NCI-H2171 (cell line): ENCODE data around the gene FBXL20.

Source experiments
- DNase-seq: peaks from one replicate; lab custom pipeline; 2025; lab: John Stamatoyannopoulos, UW

The FBXL20 gene

GRCh38 chr17:39246274-39246673 lies 155.2 kb downstream of the FBXL20 start:
- DNase-seq, result no peak

DNA sequence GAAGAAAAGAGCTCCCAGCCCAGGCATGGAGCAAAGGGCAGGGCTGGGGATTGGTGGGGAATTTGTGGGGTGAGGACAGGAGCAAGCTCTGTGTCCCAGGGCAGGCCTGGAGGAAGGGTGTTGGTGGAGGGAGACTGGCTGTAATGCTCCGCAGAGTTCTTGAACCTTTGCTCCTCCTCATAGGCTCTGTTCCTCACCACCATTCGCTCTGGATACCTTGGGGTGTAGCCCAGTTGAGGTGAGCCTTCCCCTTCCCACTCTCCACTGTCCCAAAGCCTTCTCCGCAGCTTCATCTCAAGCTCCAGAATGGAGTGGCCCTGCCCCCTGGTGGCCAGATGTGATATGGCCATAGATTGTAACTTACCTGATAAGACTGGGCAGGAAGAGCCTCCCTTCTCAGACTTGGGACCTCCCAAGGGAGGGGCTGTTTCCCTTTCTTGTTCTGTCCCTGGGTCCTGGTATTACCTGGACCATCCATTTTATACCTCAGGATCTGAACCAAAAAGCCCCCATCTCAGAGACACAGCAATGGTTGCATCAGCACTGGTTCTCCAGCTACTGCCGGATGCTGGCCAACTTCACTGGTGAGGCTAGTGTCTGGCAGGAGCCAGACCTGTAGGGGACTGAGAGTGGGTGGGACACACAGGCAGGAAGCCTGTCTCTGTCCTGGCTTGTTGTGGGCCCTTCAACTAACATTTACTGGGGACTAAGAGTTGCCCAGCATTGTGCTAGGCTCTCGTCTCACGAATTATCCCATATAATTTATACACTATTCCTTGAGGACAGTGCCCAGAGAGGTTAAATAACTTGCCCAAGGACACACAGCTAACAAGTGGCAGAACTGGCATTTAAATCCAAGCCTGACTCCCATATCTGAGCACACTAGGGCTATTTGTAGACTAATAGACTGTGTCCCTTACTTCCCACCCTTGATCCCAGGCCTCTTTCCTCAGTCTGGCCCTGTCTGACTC lies 156.5 kb downstream of the FBXL20 start:
- DNase-seq, result peak; percentile 73

DNA sequence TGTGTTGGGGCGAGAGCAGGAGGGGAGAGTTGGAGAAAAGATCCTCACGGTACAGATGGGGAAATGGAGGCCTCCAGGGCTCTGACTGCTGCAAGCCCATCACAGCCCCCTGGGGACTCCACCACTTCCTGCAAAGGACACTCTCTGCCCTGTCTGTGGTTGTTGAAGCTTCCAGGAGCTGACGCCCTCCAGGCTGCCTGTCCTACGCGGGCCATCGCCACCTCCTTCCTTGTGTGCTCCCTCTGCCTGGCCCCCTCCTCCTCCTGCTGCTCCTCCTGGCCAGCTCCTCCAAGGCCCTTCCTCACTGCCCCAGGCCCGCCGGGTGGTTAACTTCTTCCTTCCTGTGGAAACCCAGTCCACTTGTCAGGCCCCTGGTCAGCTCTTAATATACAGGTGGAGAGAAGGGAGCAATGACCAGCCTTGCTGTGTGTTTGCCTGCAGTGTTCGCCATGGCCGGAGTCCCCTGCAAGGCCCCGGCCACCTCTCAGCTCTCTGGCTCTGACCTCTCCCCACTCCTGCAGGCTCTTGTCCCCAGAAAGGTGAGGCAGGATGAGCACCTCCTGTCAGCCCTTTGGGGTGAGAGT lies 157.3 kb downstream of the FBXL20 start:
- DNase-seq, result no peak

- no peak for DNase-seq
Measured at GRCh38 chr17:39243155-39243554, 158.3 kb downstream of the FBXL20 start.

GRCh38 chr17:39240631-39241030 lies 160.8 kb downstream of the FBXL20 start:
- DNase-seq, result no peak

DNA sequence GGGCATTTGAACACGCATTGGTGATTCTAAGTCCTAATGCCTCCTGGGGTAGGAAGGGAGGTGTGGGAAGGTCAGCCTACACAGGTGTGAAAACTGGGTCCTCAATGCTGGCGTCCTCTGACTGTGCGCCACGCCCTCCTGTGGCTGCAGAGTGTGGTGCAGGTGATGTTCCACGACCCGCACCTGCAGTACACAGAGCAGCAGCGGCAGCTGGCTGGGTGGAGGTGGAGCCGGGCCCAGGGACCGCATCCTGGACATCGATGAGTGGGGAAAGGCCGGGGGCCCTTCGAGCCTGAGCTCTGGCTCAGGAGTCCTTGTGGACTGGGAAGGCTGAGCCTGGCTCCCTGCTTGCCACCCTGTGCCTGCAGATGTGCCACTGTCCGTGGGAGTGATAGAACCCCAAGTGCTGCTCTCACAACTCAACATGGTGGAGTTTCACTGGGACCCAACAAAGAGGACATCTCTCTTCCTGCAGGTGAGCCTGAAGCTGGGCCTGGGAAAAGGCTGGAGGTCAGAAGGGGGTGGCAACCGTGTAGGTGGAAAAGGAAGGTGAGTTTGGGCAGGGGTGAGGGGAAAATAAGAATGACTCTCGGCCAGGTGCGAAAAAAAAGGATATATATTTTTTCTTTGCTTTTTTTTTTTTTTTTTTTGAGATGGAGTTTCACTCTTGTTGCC lies 161.6 kb downstream of the FBXL20 start:
- no peak for DNase-seq

DNA sequence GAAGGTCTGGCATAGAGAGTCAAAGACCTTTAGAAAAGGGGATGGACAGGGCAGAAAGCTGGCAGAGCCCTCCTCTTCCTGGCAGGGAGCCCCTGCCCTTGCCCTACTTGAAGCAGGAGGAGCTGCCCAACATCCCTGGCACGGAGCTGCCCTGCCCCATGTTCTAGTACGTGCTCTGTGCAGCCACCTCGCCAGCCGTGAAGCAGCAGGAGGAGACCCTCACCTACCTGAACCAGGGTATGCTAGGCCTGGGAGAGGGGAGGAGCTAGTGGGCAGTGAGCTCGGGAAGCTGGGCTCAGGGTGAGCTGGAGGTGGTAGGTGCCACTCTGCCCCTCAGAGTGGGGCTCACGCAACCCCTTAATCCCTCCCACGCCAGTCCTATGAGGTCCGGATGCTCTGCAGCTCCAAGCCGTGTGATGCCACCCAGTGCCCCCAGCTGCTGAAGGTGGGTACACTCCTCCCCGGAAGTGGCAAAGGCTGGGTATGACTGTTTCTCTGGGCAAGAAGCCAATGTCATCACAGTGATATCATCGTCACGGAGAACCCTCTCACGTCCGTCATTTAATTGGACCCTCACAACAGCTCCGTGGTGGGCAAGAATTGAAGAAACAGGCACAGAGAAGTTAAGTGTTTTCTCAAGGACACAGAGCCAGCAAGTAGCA lies 163.0 kb downstream of the FBXL20 start:
- DNase-seq, result no peak

- no peak for DNase-seq
Measured at GRCh38 chr17:39237586-39237985, 163.8 kb downstream of the FBXL20 start.

DNA sequence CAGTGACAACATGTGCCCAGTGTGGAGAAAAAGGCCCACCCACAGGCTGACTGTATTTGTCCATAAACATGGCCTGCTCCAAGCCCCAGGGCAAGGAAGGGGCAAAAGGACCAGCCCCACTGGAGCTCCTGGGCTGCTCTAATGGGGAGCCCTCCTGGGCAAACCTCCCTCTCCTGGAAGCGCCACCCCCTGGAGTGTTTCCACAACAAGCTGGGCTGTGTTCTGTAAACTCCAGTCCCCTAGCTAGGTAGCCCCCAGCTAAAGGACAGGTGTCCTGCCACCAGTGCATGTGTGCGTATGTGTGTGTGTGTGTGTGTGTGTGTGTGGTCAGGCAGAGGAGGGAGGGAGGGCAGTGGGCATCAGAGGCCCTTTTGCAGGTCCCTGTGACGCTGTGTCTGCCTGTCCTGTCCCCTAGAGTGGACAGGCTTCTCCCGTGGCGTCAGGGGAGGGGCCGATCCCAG lies 164.4 kb downstream of the FBXL20 start:
- DNase-seq, result no peak

DNA sequence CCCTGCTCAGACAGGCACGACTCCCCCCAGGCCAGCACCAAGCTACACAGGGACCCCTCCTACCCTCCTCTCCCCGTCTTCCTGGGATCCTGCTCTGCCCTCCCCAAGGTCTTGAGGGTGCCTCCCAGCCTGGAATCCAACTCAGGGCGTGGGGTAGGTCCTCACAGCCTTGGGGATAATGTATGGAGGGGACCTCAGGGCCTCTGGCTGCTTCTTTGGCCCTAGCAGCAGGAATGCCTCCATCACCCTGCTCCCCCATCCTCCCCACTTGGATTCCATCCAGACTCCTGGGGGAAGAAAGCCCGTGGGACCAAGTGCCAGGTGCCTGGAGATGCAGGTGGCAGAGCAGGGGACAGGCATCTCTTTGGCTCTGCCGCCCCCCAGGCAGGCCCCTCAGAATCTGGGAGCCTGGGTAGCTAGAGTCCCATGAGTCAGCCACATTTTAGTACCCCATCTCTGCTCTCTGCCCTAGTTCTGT lies 164.9 kb downstream of the FBXL20 start:
- DNase-seq, result peak; percentile 63

DNA sequence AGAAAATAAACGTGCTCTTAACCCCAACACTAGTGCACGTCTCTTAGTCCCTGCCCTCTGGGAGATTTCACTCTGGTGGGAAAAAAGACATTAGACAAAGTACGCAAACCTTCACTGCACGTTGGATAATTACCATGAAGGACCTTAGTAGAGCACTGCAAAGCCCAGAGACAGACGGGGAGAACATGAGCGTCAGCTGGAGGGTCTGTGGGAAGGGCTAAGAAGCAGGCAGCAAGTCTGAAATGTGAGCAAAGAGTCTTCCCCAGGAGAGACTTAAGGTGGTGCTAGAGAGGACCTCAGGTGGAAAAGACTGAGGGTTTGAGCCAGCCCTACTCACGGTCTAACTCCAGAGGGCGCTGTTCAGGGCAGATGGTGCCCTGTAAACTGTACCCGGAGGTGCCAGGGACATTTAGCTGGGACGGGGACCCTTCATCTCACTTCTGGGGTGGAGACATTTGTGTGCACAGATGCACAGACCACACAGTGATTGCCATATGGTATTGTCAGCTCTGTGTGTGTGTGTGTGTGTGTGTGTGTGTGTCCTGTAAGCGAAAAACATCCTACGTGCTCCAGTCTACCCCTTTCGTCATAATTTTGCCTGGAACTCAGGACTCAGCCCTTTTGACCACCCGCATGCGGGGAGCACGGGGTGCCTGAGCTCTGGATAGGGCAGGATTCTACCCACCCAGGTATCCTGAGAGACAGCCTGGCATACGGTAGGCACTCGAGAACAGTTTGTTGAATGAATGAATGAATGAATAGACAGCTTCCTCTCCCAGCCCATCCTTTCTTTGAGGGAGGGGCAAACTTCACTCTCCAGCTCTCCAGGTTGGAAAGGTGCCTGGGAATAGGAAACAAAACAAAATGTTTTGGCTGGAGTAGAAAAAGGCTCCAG lies 165.6 kb downstream of the FBXL20 start:
- peak; percentile 91 for DNase-seq

- DNase-seq, result peak; percentile 66
Measured at GRCh38 chr17:39231591-39232551, 169.6 kb downstream of the FBXL20 start.

DNA sequence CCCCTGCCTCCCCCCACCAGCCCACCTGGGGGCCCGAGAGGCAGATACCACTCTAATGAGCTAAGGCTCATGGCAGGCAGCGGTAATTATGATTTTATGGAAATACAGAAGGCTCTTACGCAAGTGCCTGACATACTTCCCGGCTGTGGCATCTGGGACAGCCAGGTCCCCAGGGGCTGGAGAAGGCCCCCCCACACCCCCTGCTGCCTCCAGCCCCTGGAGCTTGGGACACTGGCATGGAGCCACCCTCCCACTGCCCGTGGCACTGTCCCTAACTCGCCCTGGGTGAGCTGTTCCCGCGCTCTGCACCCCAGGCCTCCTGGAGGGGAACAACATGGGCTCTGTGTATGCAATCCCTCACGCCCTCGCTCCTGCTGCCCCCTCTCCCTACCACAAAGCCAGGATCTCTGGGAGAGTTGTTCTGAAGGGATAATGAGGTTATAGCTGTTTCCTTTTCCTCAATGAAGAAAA lies 170.3 kb downstream of the FBXL20 start:
- peak; percentile 32 for DNase-seq

GRCh38 chr17:39230361-39230760 lies 171.1 kb downstream of the FBXL20 start:
- DNase-seq, result no peak

DNA sequence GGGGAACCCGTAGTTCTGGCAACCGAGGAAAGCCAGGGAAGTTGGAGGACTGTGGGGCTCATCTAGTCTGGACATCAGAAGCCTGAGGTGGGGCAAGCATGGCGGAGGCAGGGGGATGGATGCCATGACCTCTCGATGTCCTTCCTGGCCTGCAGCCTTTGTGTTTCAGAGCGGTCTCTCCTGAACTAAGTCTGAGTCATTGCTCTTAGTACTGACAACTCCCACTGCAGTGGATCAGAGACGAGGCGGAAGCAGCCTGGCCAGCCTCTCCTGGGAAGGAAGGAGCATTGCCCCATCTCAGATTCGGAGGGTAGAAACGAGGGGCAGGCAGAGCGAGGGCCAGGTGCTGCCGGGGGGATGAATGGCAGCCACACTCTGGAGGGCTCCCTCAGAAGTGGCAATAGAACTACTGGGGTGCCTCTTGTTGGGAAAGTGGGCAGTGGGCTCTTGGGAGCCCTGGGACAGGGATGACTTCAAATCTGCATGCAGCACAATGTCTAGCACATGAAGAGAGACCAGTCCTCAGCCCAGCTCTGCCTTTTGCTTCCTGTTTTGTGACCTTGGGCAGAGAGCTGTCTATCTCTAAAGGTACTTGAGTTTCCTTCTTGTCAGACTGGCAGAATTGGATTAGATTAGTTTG lies 172.0 kb downstream of the FBXL20 start:
- DNase-seq, result no peak

GRCh38 chr17:39227364-39227919 lies 174.0 kb downstream of the FBXL20 start:
- DNase-seq, result no peak

- DNase-seq, result peak; percentile 97
Measured at GRCh38 chr17:39225959-39226683, 175.3 kb downstream of the FBXL20 start.

- DNase-seq, result no peak
Measured at GRCh38 chr17:39225308-39225958, 176.0 kb downstream of the FBXL20 start, which contains the start of gene STAC2. TSS of gene STAC2 (minus strand) at chr17:39225945. CDS start at chr17:39225502, 443 bp downstream.
